Vagina (tissue), 2 donors: ENCODE data around the gene AGXT2. TPM values are rescaled to one million over a fixed set of nuclear protein-coding genes. Genes with fewer than 3 reads are reported as not detected.

ENCODE experiments used
- DNase-seq, 2 donors: peaks; one replicate each; pipeline ENCODE4 v3.0.0-alpha.2; 2017; ENCODE audit errors: extremely low spot score in 2 of 2
- H3K27ac ChIP-seq: fragments of 200-600 bp; sonication (generic); one replicate; pipeline ENCODE4 v1.5.1; 2019
- H3K27me3 ChIP-seq: fragments of 200-600 bp; sonication (generic); one replicate; pipeline ENCODE4 v1.5.1; 2019
- H3K36me3 ChIP-seq, 2 donors: fragments of 200-600 bp; sonication (generic); one replicate each; pipeline ENCODE4 v1.5.1; 2017 to 2019
- H3K4me1 ChIP-seq: fragments of 200-600 bp; sonication (generic); one replicate; pipeline ENCODE4 v1.5.1; 2019
- H3K4me3 ChIP-seq, 2 donors: fragments of 200-600 bp; sonication (generic); 1 replicate in 1 of 2; 2 replicates in 1 of 2; pipeline ENCODE4 v1.5.1; 2016 to 2019
- H3K9me3 ChIP-seq: fragments of 200-600 bp; sonication (generic); one replicate; pipeline ENCODE4 v1.5.1; 2019
- CTCF ChIP-seq, 3 experiments: fragments of 450-650 bp in 2 of 3; fragments of 200-600 bp in 1 of 3; sonication (generic) in 1 of 3; IDR thresholded peaks; one replicate each; pipeline ENCODE4 v1.5.1; 2017 to 2019; ENCODE audit warnings: antibody characterized with exemption in 3 of 3, mild to moderate bottlenecking in 2 of 3, moderate library complexity in 2 of 3
- POLR2A ChIP-seq, 2 donors: fragments of 450-650 bp; IDR thresholded peaks; one replicate each; pipeline ENCODE4 v1.6.1; 2017; ENCODE audit warnings: antibody characterized with exemption in 2 of 2, mild to moderate bottlenecking in 2 of 2, moderate library complexity in 2 of 2
- POLR2AphosphoS5 ChIP-seq, 2 donors: sonication (generic); formaldehyde crosslinking; IDR thresholded peaks; one replicate each; pipeline ENCODE4 v1.9.0; 2017; ENCODE audit warnings: antibody characterized with exemption in 2 of 2, mild to moderate bottlenecking in 2 of 2, low read depth in 1 of 2; ENCODE audit not compliant: insufficient read depth in 1 of 2
- intact Hi-C: fragments of 100-400 bp; cut with DNase I; formaldehyde crosslinking; loops from one replicate; pipeline ENCODE4 v1.15.1; 2023
- total RNA-seq: library from RNA; depleted of rRNA; stranded (reverse); fragments of >200 nt; gene quantifications from one replicate; pipeline ENCODE4 v1.2.3, GENCODE V29; 2016

AGXT2 gene, protein sequence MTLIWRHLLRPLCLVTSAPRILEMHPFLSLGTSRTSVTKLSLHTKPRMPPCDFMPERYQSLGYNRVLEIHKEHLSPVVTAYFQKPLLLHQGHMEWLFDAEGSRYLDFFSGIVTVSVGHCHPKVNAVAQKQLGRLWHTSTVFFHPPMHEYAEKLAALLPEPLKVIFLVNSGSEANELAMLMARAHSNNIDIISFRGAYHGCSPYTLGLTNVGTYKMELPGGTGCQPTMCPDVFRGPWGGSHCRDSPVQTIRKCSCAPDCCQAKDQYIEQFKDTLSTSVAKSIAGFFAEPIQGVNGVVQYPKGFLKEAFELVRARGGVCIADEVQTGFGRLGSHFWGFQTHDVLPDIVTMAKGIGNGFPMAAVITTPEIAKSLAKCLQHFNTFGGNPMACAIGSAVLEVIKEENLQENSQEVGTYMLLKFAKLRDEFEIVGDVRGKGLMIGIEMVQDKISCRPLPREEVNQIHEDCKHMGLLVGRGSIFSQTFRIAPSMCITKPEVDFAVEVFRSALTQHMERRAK
- total RNA-seq, result not detected

- H3K4me1 ChIP-seq, result no peaks in the 10 kb centered on the region
- H3K27me3 ChIP-seq, result no peaks in the 10 kb centered on the region
- no peak within 1 kb of the TSS for H3K4me3 ChIP-seq
- DNase-seq, result no peak
- no peaks in the 10 kb centered on the region for H3K9me3 ChIP-seq
- no peaks in the 10 kb centered on the region for H3K36me3 ChIP-seq
- no peak within 1 kb of the TSS for H3K27ac ChIP-seq
- no peak for TF ChIP-seq POLR2A (IDR thresholded peaks at IDR 0.05)
- TF ChIP-seq POLR2AphosphoS5 (IDR thresholded peaks at IDR 0.05; ENCODE audit: insufficient read depth in 1 of 2, low read depth in 1 of 2), result no peak
- TF ChIP-seq CTCF (IDR thresholded peaks at IDR 0.05), result no peak
- intact Hi-C loops, result no loop called here
These were observed at the start of gene AGXT2 for GRCh38 chr5:35047785-35048404. AGXT2 (minus strand) TSS chr5:35047949; CDS start chr5:35047892, 57 bp downstream.

GRCh38 chr5:35096932-35097331, 49.2 kb upstream of the AGXT2 start:
- Histone ChIP-seq H3K27ac (no peak overlapping the region), H3K9me3 (no peaks in the 10 kb centered on the region), H3K4me1 (peaks cover 14% of the 10 kb centered on the region), H3K27me3 (no peaks in the 10 kb centered on the region), H3K4me3 (no peak overlapping the region), H3K36me3 (no peaks in the 10 kb centered on the region)
- TF ChIP-seq POLR2A (IDR thresholded peaks at IDR 0.05) (no peak), POLR2AphosphoS5 (IDR thresholded peaks at IDR 0.05; ENCODE audit: insufficient read depth in 1 of 2, low read depth in 1 of 2) (no peak), CTCF (IDR thresholded peaks at IDR 0.05) (no peak)
- no peak for DNase-seq
- intact Hi-C loops, result no loop called here

GRCh38 chr5:35096216-35096615, 48.5 kb upstream of the AGXT2 start:
- intact Hi-C loops, result no loop called here
- Histone ChIP-seq H3K27me3 (no peaks in the 10 kb centered on the region), H3K9me3 (no peaks in the 10 kb centered on the region), H3K4me3 (no peak overlapping the region), H3K27ac (no peak overlapping the region), H3K36me3 (no peaks in the 10 kb centered on the region), H3K4me1 (peaks cover 21% of the 10 kb centered on the region)
- TF ChIP-seq CTCF (IDR thresholded peaks at IDR 0.05), result no peak
- no peak for TF ChIP-seq POLR2A (IDR thresholded peaks at IDR 0.05)
- TF ChIP-seq POLR2AphosphoS5 (IDR thresholded peaks at IDR 0.05; ENCODE audit: insufficient read depth in 1 of 2, low read depth in 1 of 2), result no peak
- no peak for DNase-seq

GRCh38 chr5:35095366-35095765, 47.6 kb upstream of the AGXT2 start:
- TF ChIP-seq POLR2A (IDR thresholded peaks at IDR 0.05) (no peak), CTCF (IDR thresholded peaks at IDR 0.05) (no peak), POLR2AphosphoS5 (IDR thresholded peaks at IDR 0.05; ENCODE audit: insufficient read depth in 1 of 2, low read depth in 1 of 2) (no peak)
- no peak for DNase-seq
- no peak overlapping the region for H3K27ac ChIP-seq
- no peaks in the 10 kb centered on the region for H3K27me3 ChIP-seq
- intact Hi-C loops, result no loop called here
- no peaks in the 10 kb centered on the region for H3K36me3 ChIP-seq
- H3K4me1 ChIP-seq, result peaks cover 21% of the 10 kb centered on the region
- no peak overlapping the region for H3K4me3 ChIP-seq
- H3K9me3 ChIP-seq, result no peaks in the 10 kb centered on the region

DNA sequence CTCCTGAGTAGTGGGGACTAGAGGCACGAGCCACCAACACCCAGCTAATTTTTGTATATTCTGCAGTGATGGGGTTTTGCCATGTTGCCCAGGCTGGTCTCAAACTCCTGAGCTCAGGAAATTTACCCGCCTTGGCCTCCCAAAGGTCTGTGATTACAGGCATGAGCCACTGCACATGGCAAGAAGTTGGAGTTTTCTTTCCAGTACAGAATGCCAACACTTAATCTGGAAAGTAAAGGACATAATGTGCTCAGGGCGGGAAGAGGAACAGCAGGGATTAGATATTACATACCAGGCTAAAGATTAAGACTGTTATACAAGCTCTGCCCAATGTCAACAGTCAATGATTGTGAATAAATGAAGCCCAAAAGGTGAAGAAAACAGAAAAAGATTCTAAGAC, 47.2 kb upstream of the AGXT2 start:
- Histone ChIP-seq H3K36me3 (no peaks in the 10 kb centered on the region), H3K4me3 (no peak overlapping the region), H3K4me1 (peaks cover 21% of the 10 kb centered on the region), H3K9me3 (no peaks in the 10 kb centered on the region), H3K27me3 (no peaks in the 10 kb centered on the region), H3K27ac (no peak overlapping the region)
- no peak for DNase-seq
- no peak for TF ChIP-seq CTCF (IDR thresholded peaks at IDR 0.05)
- TF ChIP-seq POLR2A (IDR thresholded peaks at IDR 0.05), result no peak
- no peak for TF ChIP-seq POLR2AphosphoS5 (IDR thresholded peaks at IDR 0.05; ENCODE audit: insufficient read depth in 1 of 2, low read depth in 1 of 2)
- intact Hi-C loops, result no loop called here
